GM21619 (cell line): Measurements from ENCODE around the gene PDLIM5.
"Not testable (repeated sequence)": the region's sequence is repeated elsewhere in the genome, so short reads cannot be mapped to it uniquely, and the experiment has no call there.

Source experiments
- ATAC-seq: cut with Tn5 transposase; IDR thresholded peaks from one replicate; pipeline ENCODE4 v1.9.1; 2021; ENCODE audit not compliant: unreplicated experiment

PDLIM5 gene

DNA sequence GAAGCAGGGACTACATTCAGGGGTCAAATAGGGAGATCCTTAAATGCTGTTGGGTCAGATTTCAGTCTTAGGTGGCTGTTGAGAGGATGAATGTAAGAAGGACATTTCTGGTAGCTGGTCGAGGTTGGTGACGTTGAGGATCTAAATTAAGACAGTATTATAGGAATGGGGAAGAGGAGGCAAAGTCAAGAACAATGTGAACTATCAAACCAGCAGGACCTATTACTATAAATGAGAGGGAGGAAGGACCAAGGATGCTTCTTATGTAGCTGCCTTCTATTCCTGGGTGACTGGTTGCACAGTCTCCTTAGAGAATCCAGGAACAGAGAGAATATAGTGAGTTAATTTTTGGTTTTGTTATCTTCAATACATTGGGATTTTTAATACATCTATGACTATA, 187.6 kb downstream of the PDLIM5 start:
- no peak for ATAC-seq

DNA sequence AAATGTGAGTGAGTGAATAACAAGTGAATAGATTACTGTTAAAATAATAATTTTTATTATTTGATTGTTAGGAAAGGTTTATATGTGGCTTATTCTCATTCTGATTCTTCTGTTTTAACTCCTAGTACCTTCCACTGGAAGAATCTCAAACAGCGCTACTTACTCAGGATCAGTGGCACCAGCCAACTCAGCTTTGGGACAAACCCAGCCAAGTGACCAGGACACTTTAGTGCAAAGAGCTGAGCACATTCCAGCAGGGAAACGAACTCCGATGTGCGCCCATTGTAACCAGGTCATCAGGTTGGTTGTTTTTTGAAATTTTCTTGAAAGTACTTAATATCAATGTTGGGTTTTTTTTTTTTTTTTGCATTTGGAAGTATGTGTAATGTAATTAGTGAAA, 188.4 kb downstream of the PDLIM5 start:
- no peak for ATAC-seq

DNA sequence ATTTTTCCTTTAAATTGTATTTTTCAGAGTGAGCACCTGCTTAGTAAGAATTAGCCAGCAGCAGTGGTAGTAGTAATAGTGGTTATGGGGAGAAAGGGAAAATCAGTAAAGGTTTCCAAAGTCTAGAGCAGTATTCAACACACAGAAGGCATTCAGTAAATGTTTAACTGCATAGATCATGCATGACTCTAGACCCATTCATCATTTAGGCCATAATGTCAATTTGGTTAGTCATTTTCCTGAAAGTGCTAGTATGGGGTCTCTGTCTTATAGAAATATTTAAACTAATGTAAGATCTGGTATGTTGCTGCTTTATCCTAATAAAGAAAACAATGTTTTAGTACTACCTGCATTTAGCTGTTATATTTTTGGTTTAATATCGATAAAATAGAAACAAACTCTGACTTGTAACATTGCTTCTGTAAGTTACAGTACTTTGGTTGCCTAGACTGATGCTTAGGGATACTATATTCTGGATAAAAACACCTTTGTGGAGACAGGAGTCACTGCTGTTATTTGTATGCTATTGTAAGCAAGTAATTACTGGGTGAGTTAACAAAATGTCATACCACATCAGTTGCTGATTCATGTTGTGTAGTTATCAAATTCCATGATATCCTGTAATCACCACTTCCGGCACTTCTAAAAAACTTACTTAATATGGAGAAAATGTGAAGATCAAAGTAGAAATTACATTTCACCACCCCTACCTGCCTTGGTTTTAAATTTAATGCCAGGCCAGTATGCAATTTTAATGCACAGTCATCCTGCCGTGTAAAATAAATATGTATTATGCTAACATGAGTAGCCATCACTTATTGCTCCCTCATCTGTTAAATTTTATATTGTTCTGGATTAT, 190.2 kb downstream of the PDLIM5 start:
- no peak for ATAC-seq

DNA sequence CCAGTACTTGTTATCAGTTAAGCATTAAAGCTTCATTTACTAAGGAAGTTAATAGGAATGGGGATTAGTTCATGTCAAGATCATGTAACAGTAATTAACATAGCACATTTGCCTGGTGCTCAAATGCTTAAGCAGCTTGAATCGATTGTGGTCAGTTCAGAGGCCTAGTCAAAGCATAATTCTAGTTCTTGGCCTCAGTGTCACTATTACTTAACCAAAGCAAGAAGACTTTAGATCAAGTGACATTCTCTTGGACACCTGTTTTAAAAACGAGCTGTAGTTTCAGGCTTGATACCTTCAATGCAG, 190.8 kb downstream of the PDLIM5 start:
- ATAC-seq = no peak

- no peak for ATAC-seq
These were observed 197.0 kb downstream of the PDLIM5 start for GRCh38 chr4:94648699-94649098.

GRCh38 chr4:94649381-94650133, 197.8 kb downstream of the PDLIM5 start:
- ATAC-seq = no peak

- ATAC-seq = no peak
These were observed 198.4 kb downstream of the PDLIM5 start for GRCh38 chr4:94650134-94650495.

GRCh38 chr4:94650690-94651089, 198.9 kb downstream of the PDLIM5 start:
- no peak for ATAC-seq

GRCh38 chr4:94653095-94653649, 201.4 kb downstream of the PDLIM5 start:
- ATAC-seq = no peak

DNA sequence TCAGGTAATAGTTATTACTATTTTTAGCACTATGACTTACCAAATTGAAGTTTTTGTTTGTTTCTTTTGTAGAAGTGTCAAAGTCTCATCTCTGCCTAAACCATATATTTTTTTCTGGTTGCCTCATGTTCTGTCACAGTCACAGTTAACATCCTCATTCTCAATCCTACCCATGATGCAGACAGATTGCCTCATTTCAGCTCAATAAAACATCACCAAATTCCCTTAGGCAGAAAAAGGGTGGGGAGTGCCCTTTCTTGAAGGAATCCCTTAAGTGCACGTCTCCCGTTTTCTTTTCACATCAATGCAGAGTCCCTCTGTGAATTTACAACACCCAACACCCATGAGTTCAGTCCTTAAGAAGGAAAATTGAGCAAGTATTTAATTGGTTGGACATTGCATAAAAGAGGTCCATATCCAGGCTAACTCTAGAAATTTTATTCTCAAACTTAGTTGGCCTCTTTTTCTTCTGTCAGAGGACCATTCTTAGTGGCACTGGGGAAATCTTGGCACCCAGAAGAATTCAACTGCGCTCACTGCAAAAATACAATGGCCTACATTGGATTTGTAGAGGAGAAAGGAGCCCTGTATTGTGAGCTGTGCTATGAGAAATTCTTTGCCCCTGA, 202.4 kb downstream of the PDLIM5 start:
- no peak for ATAC-seq

DNA sequence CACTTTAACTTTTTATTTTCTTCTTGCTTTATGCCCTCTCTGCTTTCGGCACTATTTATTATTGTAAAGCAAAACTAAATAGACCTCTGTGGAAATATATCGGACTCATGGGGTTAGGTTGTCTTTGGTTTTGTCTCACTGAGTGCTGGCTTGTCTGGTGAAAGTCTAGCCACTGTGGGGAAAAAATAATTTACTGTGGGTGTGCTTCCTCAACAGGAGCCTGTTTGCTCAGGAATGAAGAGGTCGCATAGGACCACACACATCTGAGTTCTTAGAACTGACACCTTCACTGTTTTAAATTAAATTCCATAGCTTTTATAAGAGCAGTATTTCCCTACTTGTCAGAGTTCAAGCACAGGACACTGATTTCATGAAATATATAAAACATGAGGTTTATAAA, 203.0 kb downstream of the PDLIM5 start:
- no peak for ATAC-seq

DNA sequence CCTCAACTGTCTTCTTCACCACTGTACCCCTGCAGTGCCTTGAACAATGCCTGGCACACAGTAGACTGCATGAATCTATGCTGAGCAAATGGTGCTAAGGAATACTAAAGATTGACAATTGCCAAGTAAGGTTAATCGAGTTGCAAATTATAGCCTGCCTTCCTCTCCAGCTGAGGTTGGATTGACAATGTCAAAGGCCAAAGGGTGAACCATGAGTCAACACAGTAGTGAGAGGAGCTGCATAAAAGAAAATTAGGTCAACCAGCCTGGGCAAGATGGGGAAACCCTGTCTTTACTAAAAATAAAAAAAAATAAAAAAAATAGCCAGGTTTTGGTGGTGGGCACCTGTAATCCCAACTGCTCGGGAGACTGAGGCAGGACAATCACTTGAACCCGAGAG, 208.9 kb downstream of the PDLIM5 start:
- no peak for ATAC-seq

- ATAC-seq = not testable (repeated sequence)
These were observed 213.3 kb downstream of the PDLIM5 start for GRCh38 chr4:94665021-94665420.

- no peak for ATAC-seq
These were observed 214.0 kb downstream of the PDLIM5 start for GRCh38 chr4:94665500-94666404.

GRCh38 chr4:94668724-94669123, 217.0 kb downstream of the PDLIM5 start:
- no peak for ATAC-seq

DNA sequence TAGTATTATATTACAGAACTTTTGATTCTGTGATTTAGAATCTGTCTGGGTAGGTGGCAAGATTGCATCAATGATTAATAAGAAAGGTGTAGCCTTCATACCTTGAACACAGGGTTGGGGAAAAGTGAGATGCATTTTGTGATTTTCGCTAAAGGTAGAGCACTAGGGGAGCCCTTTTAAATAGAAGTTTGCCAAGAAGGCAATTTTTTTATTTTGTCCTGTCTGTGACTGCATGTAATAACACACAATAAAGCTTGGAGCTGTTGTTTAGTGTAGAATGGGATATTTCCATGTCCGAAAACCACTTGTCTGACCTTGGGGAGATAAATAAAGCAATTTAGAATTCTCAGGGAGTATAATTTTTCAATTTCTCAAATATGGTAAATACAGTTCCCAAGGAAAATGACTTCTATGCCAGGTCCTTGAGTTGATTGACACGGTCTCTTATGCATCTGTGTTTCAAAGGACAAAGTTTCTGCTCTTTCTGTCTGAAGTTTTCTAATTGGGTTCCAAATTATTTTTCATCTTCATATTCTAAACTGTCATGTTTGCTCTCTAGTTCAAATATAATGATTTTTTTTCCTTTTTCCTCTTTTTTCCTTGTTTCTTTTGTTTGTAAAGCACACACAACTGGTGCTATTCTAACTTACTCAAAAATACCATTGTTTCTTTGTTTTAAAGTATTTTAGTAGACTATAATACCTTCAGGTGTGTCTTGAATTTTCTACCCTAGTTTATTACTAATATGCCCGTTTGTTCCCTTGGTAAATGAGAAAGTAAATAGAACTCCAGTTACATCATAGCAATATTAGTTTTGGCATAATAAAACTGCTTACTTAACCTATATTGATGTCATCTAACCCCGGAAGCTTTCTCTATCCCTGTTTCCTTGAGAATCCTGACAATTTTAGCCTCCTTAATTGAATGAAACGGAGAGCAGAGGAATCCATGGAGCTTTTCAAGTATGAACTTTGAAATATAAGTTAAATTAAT, 218.2 kb downstream of the PDLIM5 start:
- no peak for ATAC-seq

DNA sequence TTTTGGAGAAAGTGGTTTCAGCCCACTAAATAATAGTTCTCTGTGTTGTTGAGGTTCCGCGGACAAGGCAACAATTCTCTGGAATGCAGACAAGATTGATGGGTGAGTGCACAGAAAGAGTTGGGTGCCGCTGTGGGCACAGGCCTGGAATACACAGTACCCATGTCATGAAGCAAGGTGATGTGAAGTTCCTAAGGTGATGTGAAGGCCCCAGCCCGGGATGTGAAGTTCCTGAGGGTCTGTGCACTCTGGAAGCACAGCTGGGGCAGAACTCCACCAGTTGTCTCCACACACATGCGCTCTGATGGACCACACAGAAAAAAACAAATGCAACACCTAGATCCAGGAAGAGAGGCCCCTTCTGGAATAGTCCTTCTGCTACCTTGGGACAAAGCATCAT, 219.4 kb downstream of the PDLIM5 start:
- ATAC-seq = no peak

DNA sequence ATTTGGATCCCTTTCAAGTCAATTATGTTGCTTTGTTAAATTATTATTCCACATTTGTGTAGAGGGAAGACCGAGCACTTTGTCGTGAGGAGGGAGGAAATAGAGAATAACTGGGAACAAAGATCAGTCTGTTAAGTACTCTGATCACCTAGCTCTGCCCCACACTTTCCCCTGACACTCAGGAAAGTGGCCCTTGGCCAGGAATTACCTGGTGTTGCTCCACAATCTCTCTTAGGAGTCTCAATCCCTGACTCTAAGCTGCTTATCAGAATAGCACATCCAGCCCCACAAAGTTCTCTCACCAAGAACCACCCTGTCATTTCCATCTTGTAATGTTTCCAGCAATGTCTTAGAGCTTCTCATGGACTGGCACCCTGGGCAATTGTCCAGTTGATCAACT, 222.2 kb downstream of the PDLIM5 start:
- no peak for ATAC-seq

DNA sequence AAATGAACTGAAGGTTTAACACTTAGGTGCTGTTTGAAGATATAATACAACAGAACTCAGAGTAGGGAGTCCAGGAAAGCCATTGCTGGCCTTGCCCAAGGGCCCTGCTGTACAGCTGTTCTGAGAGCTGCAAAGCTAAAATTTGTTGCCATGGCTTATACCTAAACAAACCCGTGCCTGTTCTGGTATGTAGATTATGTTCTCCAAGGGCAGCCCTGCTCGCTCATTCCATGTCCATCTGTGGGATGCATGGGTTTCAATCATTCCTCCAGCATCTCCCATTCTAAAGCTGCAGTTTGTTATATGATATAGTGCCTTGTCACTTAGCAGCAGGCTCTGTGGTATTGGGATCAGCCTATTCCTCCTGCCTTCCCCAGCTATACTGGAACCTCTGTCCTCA, 225.2 kb downstream of the PDLIM5 start:
- no peak for ATAC-seq

- ATAC-seq = no peak
These were observed 227.2 kb downstream of the PDLIM5 start for GRCh38 chr4:94678896-94679295.
